DMS 273 treated with DMSO at 0.1 percent for 48 hours (cell line): ENCODE data around the gene MBD4.
"Not testable (repeated sequence)": the region's sequence is repeated elsewhere in the genome, so short reads cannot be mapped to it uniquely, and the experiment has no call there.

ENCODE experiments used
- DNase-seq: peaks from one replicate; lab custom pipeline; 2025; lab: John Stamatoyannopoulos, UW

MBD4 gene

GRCh38 chr3:129439817-129440617, at the start of gene MBD4, which contains the start of gene IFT122:
TSS of gene MBD4 (minus strand) at chr3:129439948. CDS start at chr3:129439833, 115 bp downstream.
TSS of gene IFT122 (plus strand) at chr3:129440224. CDS start at chr3:129440331, 107 bp downstream.
- DNase-seq = peak; percentile 99

- not testable (repeated sequence) for DNase-seq
These were observed 49.5 kb upstream of the MBD4 start for GRCh38 chr3:129489258-129489657.

- DNase-seq = not testable (repeated sequence)
These were observed 48.2 kb upstream of the MBD4 start for GRCh38 chr3:129487868-129488335.

- DNase-seq = no peak
These were observed 47.6 kb upstream of the MBD4 start for GRCh38 chr3:129487183-129487867.

GRCh38 chr3:129486664-129487035, 46.9 kb upstream of the MBD4 start:
- DNase-seq = no peak

GRCh38 chr3:129485721-129486663, 46.2 kb upstream of the MBD4 start:
- no peak for DNase-seq

GRCh38 chr3:129485146-129485545, 45.4 kb upstream of the MBD4 start:
- DNase-seq = not testable (repeated sequence)

GRCh38 chr3:129483870-129484269, 44.1 kb upstream of the MBD4 start:
- DNase-seq = no peak

GRCh38 chr3:129482721-129483120, 43.0 kb upstream of the MBD4 start:
- DNase-seq = no peak

- DNase-seq = no peak
These were observed 42.1 kb upstream of the MBD4 start for GRCh38 chr3:129481766-129482332.

GRCh38 chr3:129481225-129481765, 41.5 kb upstream of the MBD4 start:
- not testable (repeated sequence) for DNase-seq

- DNase-seq = no peak
These were observed 36.8 kb upstream of the MBD4 start for GRCh38 chr3:129476586-129476985.

- DNase-seq = no peak
These were observed 36.1 kb upstream of the MBD4 start for GRCh38 chr3:129475863-129476262.

- DNase-seq = no peak
These were observed 35.4 kb upstream of the MBD4 start for GRCh38 chr3:129474984-129475804.

- DNase-seq = no peak
These were observed 34.0 kb upstream of the MBD4 start for GRCh38 chr3:129473769-129474152.

GRCh38 chr3:129473067-129473768, 33.5 kb upstream of the MBD4 start:
- no peak for DNase-seq

- no peak for DNase-seq
These were observed 31.1 kb upstream of the MBD4 start for GRCh38 chr3:129470861-129471260.

GRCh38 chr3:129469026-129469425, 29.3 kb upstream of the MBD4 start:
- DNase-seq = no peak

- no peak for DNase-seq
These were observed 28.2 kb upstream of the MBD4 start for GRCh38 chr3:129467932-129468331.

- DNase-seq = no peak
These were observed 24.0 kb upstream of the MBD4 start for GRCh38 chr3:129463716-129464115.
